ENCODE data around the gene ADGRF3.
"Not testable (repeated sequence)": the region's sequence is repeated elsewhere in the genome, so short reads cannot be mapped to it uniquely, and the experiment has no call there.

The ADGRF3 gene

GRCh38 chr2:26326514-26326913, 20.1 kb downstream of the ADGRF3 start:
- TF ChIP-seq ZFX (IDR thresholded peaks at IDR 0.05; ENCODE audit: borderline replicate concordance) = no peak
- TF ChIP-seq, protein P1, sequence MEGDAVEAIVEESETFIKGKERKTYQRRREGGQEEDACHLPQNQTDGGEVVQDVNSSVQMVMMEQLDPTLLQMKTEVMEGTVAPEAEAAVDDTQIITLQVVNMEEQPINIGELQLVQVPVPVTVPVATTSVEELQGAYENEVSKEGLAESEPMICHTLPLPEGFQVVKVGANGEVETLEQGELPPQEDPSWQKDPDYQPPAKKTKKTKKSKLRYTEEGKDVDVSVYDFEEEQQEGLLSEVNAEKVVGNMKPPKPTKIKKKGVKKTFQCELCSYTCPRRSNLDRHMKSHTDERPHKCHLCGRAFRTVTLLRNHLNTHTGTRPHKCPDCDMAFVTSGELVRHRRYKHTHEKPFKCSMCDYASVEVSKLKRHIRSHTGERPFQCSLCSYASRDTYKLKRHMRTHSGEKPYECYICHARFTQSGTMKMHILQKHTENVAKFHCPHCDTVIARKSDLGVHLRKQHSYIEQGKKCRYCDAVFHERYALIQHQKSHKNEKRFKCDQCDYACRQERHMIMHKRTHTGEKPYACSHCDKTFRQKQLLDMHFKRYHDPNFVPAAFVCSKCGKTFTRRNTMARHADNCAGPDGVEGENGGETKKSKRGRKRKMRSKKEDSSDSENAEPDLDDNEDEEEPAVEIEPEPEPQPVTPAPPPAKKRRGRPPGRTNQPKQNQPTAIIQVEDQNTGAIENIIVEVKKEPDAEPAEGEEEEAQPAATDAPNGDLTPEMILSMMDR (IDR thresholded peaks at IDR 0.05) = no peak
- H3K27ac ChIP-seq = no peak overlapping the region

- TF ChIP-seq, protein P1 (IDR thresholded peaks at IDR 0.05) = no peak
- TF ChIP-seq ZFX (IDR thresholded peaks at IDR 0.05; ENCODE audit: borderline replicate concordance) = no peak
- H3K27ac ChIP-seq = no peak overlapping the region
Measured at GRCh38 chr2:26325851-26326250, 20.7 kb downstream of the ADGRF3 start.

- no peak overlapping the region for H3K27ac ChIP-seq
- no peak for TF ChIP-seq ZFX (IDR thresholded peaks at IDR 0.05; ENCODE audit: borderline replicate concordance)
- TF ChIP-seq, protein P1 (IDR thresholded peaks at IDR 0.05) = no peak
Measured at GRCh38 chr2:26324903-26325302, 21.7 kb downstream of the ADGRF3 start.

DNA sequence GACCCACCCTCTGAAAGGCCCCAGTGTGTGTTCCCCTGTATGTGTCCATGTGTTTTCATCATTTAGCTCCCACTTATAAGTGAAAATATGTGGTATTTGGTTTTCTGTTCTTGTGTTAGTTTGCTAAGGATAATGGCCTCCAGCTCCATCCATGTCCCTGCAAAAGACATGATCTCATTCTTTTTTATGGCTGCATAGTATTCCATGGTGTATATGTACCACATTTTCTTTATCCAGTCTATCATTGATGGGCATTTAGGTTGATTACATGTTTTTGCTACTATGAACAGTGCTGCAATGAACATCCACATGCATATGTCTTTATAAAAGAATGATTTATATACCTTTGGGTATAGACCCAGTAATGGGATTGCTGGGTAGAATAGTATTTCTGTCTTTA, 22.1 kb downstream of the ADGRF3 start:
- not testable (repeated sequence) for H3K27ac ChIP-seq

GRCh38 chr2:26318950-26319349, 27.6 kb downstream of the ADGRF3 start:
- H3K27ac ChIP-seq = no peak overlapping the region
- TF ChIP-seq ZFX (IDR thresholded peaks at IDR 0.05; ENCODE audit: borderline replicate concordance) = no peak
- TF ChIP-seq, protein P1 (IDR thresholded peaks at IDR 0.05) = no peak

GRCh38 chr2:26317377-26318105, 29.0 kb downstream of the ADGRF3 start:
- TF ChIP-seq, protein P1 (IDR thresholded peaks at IDR 0.05) = no peak
- TF ChIP-seq ZFX (IDR thresholded peaks at IDR 0.05; ENCODE audit: borderline replicate concordance) = no peak
- H3K27ac ChIP-seq = no peak overlapping the region

- H3K27ac ChIP-seq = no peak overlapping the region
- no peak for TF ChIP-seq ZFX (IDR thresholded peaks at IDR 0.05; ENCODE audit: borderline replicate concordance)
- TF ChIP-seq, protein P1 (IDR thresholded peaks at IDR 0.05) = no peak
Measured at GRCh38 chr2:26316845-26317244, 29.7 kb downstream of the ADGRF3 start.

GRCh38 chr2:26316041-26316440, 30.5 kb downstream of the ADGRF3 start:
- no peak overlapping the region for H3K27ac ChIP-seq
- TF ChIP-seq, protein P1 (IDR thresholded peaks at IDR 0.05) = peak; percentile 20
- TF ChIP-seq ZFX (IDR thresholded peaks at IDR 0.05; ENCODE audit: borderline replicate concordance) = no peak
